Activated CD4-positive, alpha-beta T cell treated with anti-CD3 and anti-CD28 coated beads for 24 hours (primary cell): Measurements from ENCODE around the gene SOCS1.

ENCODE experiments used
- DNase-seq, 2 donors: peaks; one replicate each; pipeline ENCODE4 v3.0.0-alpha.2; 2020; ENCODE audit warnings: low read depth in 2 of 2

The SOCS1 gene

GRCh38 chr16:11260596-11260966 is 4.6 kb upstream of the SOCS1 start:
- no peak for DNase-seq

- no peak for DNase-seq
Measured at GRCh38 chr16:11259655-11260595, 3.9 kb upstream of the SOCS1 start.

GRCh38 chr16:11258553-11259492 is 2.8 kb upstream of the SOCS1 start:
- no peak for DNase-seq

DNA sequence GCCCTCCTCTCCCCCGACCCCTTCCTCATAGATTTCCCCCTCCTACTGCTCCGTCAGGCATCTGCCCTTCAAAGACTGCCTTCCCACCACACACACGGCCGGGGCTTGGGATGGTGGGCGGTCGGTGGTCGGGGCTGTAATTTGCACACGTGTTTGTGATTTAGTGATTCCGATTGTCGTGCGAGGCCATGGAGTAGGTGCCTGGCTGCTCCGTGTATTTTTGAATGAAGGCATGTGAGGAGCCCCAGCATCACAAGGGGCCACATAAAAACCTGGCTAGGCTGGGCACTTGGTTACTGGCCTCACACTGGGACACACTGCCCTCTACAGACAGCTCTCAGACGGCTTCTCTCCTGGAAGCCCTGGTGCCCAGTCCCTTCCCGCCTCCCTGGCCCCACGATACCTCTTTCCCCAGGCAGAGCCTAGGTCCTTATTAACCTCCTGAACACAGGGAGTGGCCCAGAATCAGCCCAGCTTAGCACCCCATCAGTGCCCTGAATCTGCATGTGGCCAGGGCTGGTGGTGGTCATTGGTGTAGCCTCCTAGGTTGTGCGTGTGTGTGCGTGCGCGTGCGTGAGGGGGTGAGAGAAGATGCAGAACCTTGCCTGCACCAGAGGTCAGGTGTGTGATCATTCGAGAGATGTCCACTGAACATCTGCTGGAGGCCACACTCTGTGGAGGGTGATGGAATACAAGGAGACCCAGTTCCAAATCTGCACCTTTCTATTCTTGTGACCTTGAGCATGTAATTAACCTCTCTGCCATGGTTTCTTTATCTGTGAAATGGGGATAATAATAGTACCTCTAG is 1.3 kb upstream of the SOCS1 start:
- peak in 1 of 2 donors; percentile 37 for DNase-seq

GRCh38 chr16:11256661-11257130 is 692 bp upstream of the SOCS1 start:
- no peak for DNase-seq

DNA sequence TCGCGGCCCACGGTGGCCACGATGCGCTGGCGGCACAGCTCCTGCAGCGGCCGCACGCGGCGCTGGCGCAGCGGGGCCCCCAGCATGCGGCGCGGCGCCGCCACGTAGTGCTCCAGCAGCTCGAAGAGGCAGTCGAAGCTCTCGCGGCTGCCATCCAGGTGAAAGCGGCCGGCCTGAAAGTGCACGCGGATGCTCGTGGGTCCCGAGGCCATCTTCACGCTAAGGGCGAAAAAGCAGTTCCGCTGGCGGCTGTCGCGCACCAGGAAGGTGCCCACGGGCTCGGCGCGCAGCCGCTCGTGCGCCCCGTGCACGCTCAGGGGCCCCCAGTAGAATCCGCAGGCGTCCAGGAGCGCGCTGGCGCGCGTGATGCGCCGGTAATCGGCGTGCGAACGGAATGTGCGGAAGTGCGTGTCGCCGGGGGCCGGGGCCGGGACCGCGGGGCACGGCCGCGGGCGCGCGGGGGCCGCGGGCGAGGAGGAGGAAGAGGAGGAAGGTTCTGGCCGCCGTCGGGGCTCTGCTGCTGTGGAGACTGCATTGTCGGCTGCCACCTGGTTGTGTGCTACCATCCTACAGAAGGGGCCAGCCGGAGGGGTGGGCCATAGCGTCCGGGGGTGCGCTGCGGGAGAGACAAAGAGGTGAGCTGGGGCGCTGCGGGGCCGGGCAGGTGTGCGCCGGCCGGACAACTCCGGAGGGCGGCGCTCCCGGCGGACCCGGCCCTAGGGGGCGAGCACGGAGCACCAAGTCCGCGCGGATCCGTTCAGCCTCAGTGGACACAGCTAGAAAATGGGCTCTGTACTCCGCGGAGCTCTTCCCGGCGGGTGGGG is 879 bp downstream of the SOCS1 start:
- DNase-seq = peak in 1 of 2 donors; percentile 23

- DNase-seq = no peak
Measured at GRCh38 chr16:11253995-11254912, 1.8 kb downstream of the SOCS1 start.

GRCh38 chr16:11253009-11253994 is 2.7 kb downstream of the SOCS1 start:
- DNase-seq = no peak

GRCh38 chr16:11252482-11252931 is 3.5 kb downstream of the SOCS1 start:
- no peak for DNase-seq

DNA sequence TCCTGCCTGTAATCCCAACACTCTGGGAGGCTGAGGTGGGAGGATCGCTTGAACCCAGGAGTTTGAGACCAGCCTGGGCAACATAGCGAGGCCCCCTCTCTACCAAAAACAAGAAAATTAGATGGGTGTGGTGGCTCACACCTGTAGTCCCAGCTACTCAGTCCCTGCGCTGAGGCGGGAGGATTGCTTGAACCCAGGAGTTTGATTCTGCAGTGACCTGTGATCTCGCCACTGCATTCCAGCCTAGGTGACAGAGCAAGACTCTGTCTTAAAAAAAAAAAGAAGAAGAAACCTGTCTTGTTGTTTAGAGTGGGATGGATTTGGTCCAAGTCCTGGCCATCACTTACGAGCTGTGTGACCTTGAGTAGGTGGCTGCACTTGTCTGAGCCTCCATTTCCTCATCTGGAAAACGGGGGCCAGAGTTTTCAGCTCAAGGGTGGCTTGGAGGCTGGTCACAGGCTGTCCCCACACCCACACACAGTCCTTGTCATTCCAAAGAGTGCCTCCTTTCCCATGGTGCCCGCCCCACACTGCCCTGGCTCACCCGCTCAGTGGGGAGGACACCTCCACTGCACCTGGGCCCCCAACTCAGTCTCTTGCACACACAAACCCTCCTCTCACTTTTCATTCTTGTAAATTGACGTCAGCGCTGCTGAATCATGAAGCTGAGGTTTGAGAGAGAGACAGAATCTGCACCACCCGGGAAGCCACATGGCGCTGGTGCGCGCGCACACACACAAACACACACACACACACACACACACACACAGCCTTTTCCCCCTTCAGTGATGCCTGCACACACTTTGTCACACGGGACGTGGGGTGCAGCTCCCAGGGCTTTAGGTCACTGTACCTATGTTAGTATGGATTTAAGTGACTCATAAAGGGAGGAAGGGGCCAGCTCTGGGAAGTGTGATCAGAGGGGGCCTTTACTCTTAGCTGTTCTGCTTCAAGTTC is 4.2 kb downstream of the SOCS1 start:
- peak; percentile 78 to 80 for DNase-seq

DNA sequence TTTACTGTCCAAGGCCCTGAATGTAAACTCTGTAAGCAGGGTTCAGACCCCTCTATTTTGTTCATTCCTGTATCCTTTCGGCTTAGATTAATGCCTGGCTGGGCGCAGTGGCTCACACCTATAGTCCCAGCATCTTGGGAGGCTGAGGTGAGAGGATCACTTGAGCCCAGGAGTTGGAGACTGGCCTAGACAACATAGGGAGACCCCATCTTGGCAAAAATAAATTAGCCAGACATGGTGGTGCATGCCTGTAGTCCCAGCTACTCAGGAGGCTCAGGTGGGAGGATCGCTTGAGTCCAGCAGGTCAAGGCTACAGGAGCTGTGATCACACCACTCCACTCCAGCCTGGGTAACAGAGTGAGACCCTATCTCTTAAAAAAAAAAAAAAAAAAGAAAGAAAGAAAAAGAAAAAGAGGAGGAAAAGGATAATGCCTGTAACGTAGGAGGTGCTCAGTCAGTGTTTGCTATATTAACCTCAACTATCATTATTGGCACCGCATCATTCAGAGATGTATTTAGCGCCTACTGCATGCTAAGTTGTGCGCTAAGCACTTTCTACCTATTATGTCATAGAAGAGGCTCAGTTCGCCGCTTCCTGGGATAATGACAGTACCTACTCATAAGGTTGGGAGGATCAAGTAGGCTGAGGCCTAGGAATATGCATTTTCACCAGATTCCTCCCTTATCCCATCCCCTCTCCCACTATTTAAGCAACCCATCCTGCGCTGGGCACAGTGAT is 5.0 kb downstream of the SOCS1 start:
- DNase-seq = no peak

- DNase-seq = no peak
Measured at GRCh38 chr16:11250091-11250785, 5.8 kb downstream of the SOCS1 start.

- DNase-seq = no peak
Measured at GRCh38 chr16:11249233-11250061, 6.6 kb downstream of the SOCS1 start.

DNA sequence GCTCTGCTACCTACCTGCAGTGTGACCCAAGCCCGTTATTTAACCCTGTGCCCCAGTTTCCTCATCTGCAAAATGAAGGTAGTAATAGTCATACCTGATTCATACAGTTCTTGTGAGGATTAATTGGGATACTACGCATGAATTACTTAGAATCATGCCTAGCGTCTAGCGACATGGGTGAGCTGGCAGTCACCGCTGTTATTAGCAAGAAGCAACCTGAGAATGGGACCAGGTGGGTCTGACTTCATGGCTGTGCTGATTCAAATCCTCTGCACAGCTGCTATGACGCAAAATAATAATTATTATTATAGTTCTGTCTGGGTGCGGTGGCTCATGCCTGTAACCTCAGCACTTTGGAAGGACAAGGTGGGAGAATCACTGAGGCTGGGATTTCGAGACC is 7.9 kb downstream of the SOCS1 start:
- DNase-seq = no peak

GRCh38 chr16:11245988-11246387 is 10.0 kb downstream of the SOCS1 start:
- no peak for DNase-seq
